B cell (primary cell): ENCODE results near the gene HSD17B4. TPM values are rescaled to one million over a fixed set of nuclear protein-coding genes. Genes with fewer than 3 reads are reported as not detected.

Experiments
- ATAC-seq: fragments of 200-7000 bp; cut with Tn5 transposase; one replicate; pipeline ENCODE4 v1.10.0; 2021; ENCODE audit warnings: low read depth, mild to moderate bottlenecking, moderate number of reproducible peaks, moderate library complexity
- CTCF ChIA-PET: fragments of 350-600 bp; sonication (Branson Sonifier 250); formaldehyde crosslinking; loops from one replicate; lab custom pipeline; 2021; ENCODE audit warnings: antibody characterized with exemption, inconsistent platforms; lab: Charles Lee
- POLR2A ChIA-PET: fragments of 350-600 bp; sonication (Branson Sonifier 250); formaldehyde crosslinking; loops from one replicate; lab custom pipeline; 2021; ENCODE audit warnings: antibody characterized with exemption; lab: Charles Lee
- DNase-seq: peaks from one replicate; pipeline ENCODE4 v3.0.0; 2013
- H2AFZ ChIP-seq: 2 replicates; pipeline ENCODE4 v1.6.1; 2012; ENCODE audit warnings: mild to moderate bottlenecking, low read depth, low read length; ENCODE audit not compliant: insufficient read depth, poor library complexity, severe bottlenecking
- H3K27ac ChIP-seq, 2 donors: 1 replicate in 1 of 2; 2 replicates in 1 of 2; pipeline ENCODE4 v1.5.1; 2012 to 2013; ENCODE audit warnings: low read length in 2 of 2, mild to moderate bottlenecking in 2 of 2, moderate library complexity in 1 of 2
- H3K27me3 ChIP-seq, 4 experiments: fragments of 200-600 bp in 1 of 4; sonication (generic) in 1 of 4; replicated peaks in 1 of 4; 1 replicate in 2 of 4; 2 replicates in 2 of 4; pipeline versions ENCODE4 v1.6.1 to v1.7.0; 2013 to 2016; ENCODE audit warnings: low read length in 3 of 4, mild to moderate bottlenecking in 2 of 4, mixed read lengths in 1 of 4, moderate library complexity in 1 of 4; ENCODE audit not compliant: insufficient read depth in 4 of 4, control insufficient read depth in 3 of 4; ENCODE audit errors: control extremely low read depth in 1 of 4
- H3K36me3 ChIP-seq, 2 experiments: replicated peaks in 1 of 2; 1 replicate in 1 of 2; 2 replicates in 1 of 2; pipeline versions ENCODE4 v1.6.1 to v1.7.1; 2013; ENCODE audit warnings: low read length in 1 of 2; ENCODE audit not compliant: insufficient read depth in 2 of 2, control insufficient read depth in 1 of 2; ENCODE audit errors: control extremely low read depth in 1 of 2, extremely low read depth in 1 of 2
- H3K4me1 ChIP-seq, 2 donors: fragments of 200-600 bp in 1 of 2; sonication (generic) in 1 of 2; 1 replicate in 1 of 2; 2 replicates in 1 of 2; pipeline versions ENCODE4 v1.5.1 to v1.6.1; 2013 to 2017; ENCODE audit warnings: low read length in 2 of 2; ENCODE audit not compliant: control insufficient read depth in 2 of 2, insufficient read depth in 2 of 2
- H3K4me2 ChIP-seq: replicated peaks from 2 replicates; pipeline ENCODE3; 2012; ENCODE audit warnings: mild to moderate bottlenecking, low read depth, low read length; ENCODE audit not compliant: poor library complexity, severe bottlenecking
- H3K4me3 ChIP-seq, 5 experiments: fragments of 200-600 bp in 1 of 5; sonication (generic) in 1 of 5; 1 replicate in 3 of 5; 2 replicates in 2 of 5; pipeline versions ENCODE4 v1.5.1 to v1.7.0; 2011 to 2016; ENCODE audit warnings: low read length in 4 of 5, mild to moderate bottlenecking in 4 of 5, low read depth in 2 of 5, control low read depth in 1 of 5, moderate library complexity in 1 of 5; ENCODE audit not compliant: insufficient read depth in 1 of 5; ENCODE audit errors: control extremely low read depth in 1 of 5, extremely low read depth in 1 of 5
- H3K79me2 ChIP-seq: fragments of 200-600 bp; sonication (generic); one replicate; pipeline ENCODE4 v1.6.0; 2016; ENCODE audit warnings: low read length; ENCODE audit not compliant: control insufficient read depth, insufficient read depth
- H3K9ac ChIP-seq: fragments of 200-600 bp; sonication (generic); 2 replicates; pipeline ENCODE4 v1.6.1; 2017; ENCODE audit warnings: mild to moderate bottlenecking, low read length, moderate library complexity
- H3K9me3 ChIP-seq, 3 donors: one replicate each; pipeline versions ENCODE4 v1.6.1 to v1.7.1; 2013; ENCODE audit warnings: low read length in 2 of 3; ENCODE audit not compliant: control insufficient read depth in 2 of 3, insufficient read depth in 1 of 3; ENCODE audit errors: control extremely low read depth in 1 of 3
- H4K20me1 ChIP-seq: 2 replicates; pipeline ENCODE4 v1.6.0; 2012; ENCODE audit warnings: mild to moderate bottlenecking, low read length; ENCODE audit not compliant: insufficient read depth, control insufficient read depth, poor library complexity, severe bottlenecking
- H3K27ac Mint-ChIP-seq: one replicate; pipeline ENCODE4 v1.8.0; 2021; ENCODE audit warnings: mixed read lengths
- H3K27me3 Mint-ChIP-seq: one replicate; pipeline ENCODE4 v1.8.0; 2021; ENCODE audit warnings: mixed read lengths
- H3K4me1 Mint-ChIP-seq: one replicate; pipeline ENCODE4 v1.8.0; 2021; ENCODE audit warnings: mixed read lengths
- H3K4me3 Mint-ChIP-seq: one replicate; pipeline ENCODE4 v1.8.0; 2021; ENCODE audit warnings: mixed read lengths
- H3K9me3 Mint-ChIP-seq: one replicate; pipeline ENCODE4 v1.8.0; 2022; ENCODE audit warnings: mixed read lengths; ENCODE audit not compliant: insufficient read depth
- CTCF ChIP-seq: fragments of 200-600 bp; IDR thresholded peaks from one replicate; pipeline ENCODE4 v1.8.0; 2022; ENCODE audit warnings: antibody characterized with exemption, mild to moderate bottlenecking
- EZH2 ChIP-seq: IDR thresholded peaks from 2 replicates; pipeline ENCODE4 v1.6.1; 2012; ENCODE audit warnings: borderline replicate concordance, low read depth, mild to moderate bottlenecking, moderate library complexity, low read length; ENCODE audit not compliant: insufficient read depth, poor library complexity, severe bottlenecking
- WGBS: methylation state at CpG from one replicate; pipeline ENCODE4 v1.1.5; 2013; ENCODE audit warnings: missing lambda C conversion rate; ENCODE audit not compliant: insufficient coverage; 5-methylcytosine and 5-hydroxymethylcytosine counted together
- intact Hi-C: fragments of 100-400 bp; cut with micrococcal nuclease; formaldehyde crosslinking; loops from one replicate; pipeline ENCODE4 v1.10.0; 2022
- polyA plus RNA-seq: library from polyadenylated mRNA; depleted of rRNA; stranded (reverse); fragments of >200 nt; gene quantifications from 2 replicates; pipeline ENCODE4 v1.2.3, GENCODE V29; 2012
- total RNA-seq, 2 donors: library from RNA; stranded (reverse); fragments of 120-200 nt in 1 of 2; gene quantifications; 1 replicate in 1 of 2; 2 replicates in 1 of 2; pipeline versions ENCODE4 v1.2.3 to v1.2.4, GENCODE V29; 2013 to 2022

Gene HSD17B4
- total and polyA plus RNA-seq, 2 donors (not counting 1 experiment from before 2014, with no cell fraction given), result 114 to 125 TPM

GRCh38 chr5:119468286-119468685, 16.0 kb downstream of the HSD17B4 start:
- POLR2A ChIA-PET, result no interaction called here
- WGBS, result no CpG with 5 or more reads among the region's 1 CpG

More at GRCh38 chr5:119468286-119468685, 16.0 kb downstream of the HSD17B4 start:
- Mint-ChIP-seq H3K27me3 (no peaks in the 10 kb centered on the region), H3K27ac (no peak overlapping the region), H3K9me3 (peaks cover 8% of the 10 kb centered on the region), H3K4me1 (peaks cover 45% of the 10 kb centered on the region), H3K4me3 (no peak overlapping the region)
- H3K4me3 ChIP-seq, result no peak overlapping the region
- H3K36me3 ChIP-seq, result peaks cover 13 to 21% of the 10 kb centered on the region in 2 experiments
- ATAC-seq, result no peak
- H3K4me2 ChIP-seq, result no peak overlapping the region
- H3K9me3 ChIP-seq, result peaks cover 11 to 25% (median 18%) of the 10 kb centered on the region in 3 donors
- no peaks in the 10 kb centered on the region for H4K20me1 ChIP-seq
- H3K79me2 ChIP-seq, result peaks cover 84% of the 10 kb centered on the region
- H2AFZ ChIP-seq, result no peak overlapping the region
- H3K27me3 ChIP-seq, result no peaks in the 10 kb centered on the region
- no peak overlapping the region for H3K9ac ChIP-seq
- H3K4me1 ChIP-seq, result peaks cover 14 to 16% of the 10 kb centered on the region in 2 donors
- intact Hi-C loops, result no loop called here
- TF ChIP-seq EZH2, result no peak
- no peak for TF ChIP-seq CTCF
- no peak for DNase-seq
- peak overlapping the region in 1 of 2 donors; percentile 3 for H3K27ac ChIP-seq
- CTCF ChIA-PET, result interaction anchor here (3.3 kb wide), 1 partner anchor 481 kb away, joined by 9 read pairs; no protein-coding TSS in a partner anchor
